Breast epithelium (tissue), 4 donors: Measurements from ENCODE around the gene ISY1. TPM values are rescaled to one million over a fixed set of nuclear protein-coding genes. Genes with fewer than 3 reads are reported as not detected.
A peak's percentile ranks its signal among the peaks of the same experiment; 100 is the strongest.

Source experiments
- DNase-seq, 2 donors: peaks; one replicate each; pipeline ENCODE4 v3.0.0-alpha.2; 2019; ENCODE audit warnings: low spot score in 2 of 2
- H3K27ac ChIP-seq, 2 donors: fragments of 200-600 bp; sonication (generic) in 1 of 2; one replicate each; pipeline ENCODE4 v1.5.1; 2016 to 2019; ENCODE audit warnings: mild to moderate bottlenecking in 1 of 2
- H3K27me3 ChIP-seq, 2 donors: fragments of 200-600 bp; sonication (generic) in 1 of 2; one replicate each; pipeline versions ENCODE4 v1.5.1 to v1.6.0; 2017 to 2019; ENCODE audit warnings: control low read depth in 1 of 2, mild to moderate bottlenecking in 1 of 2
- H3K36me3 ChIP-seq: fragments of 200-600 bp; one replicate; pipeline ENCODE4 v1.5.1; 2019
- H3K4me1 ChIP-seq, 2 donors: fragments of 200-600 bp; sonication (generic); one replicate each; pipeline ENCODE4 v1.5.1; 2016 to 2019; ENCODE audit warnings: control low read depth in 1 of 2
- H3K4me3 ChIP-seq, 3 donors: fragments of 200-600 bp; sonication (generic); 1 replicate in 2 of 3; 2 replicates in 1 of 3; pipeline ENCODE4 v1.5.1; 2016 to 2019; ENCODE audit warnings: mild to moderate bottlenecking in 3 of 3, moderate library complexity in 2 of 3
- H3K9me3 ChIP-seq, 2 donors: fragments of 200-600 bp; sonication (generic) in 1 of 2; one replicate each; pipeline ENCODE4 v1.5.1; 2016 to 2019; ENCODE audit warnings: control low read depth in 1 of 2
- POLR2A ChIP-seq: fragments of 450-650 bp; IDR thresholded peaks from one replicate; pipeline ENCODE4 v1.6.1; 2016; ENCODE audit warnings: antibody characterized with exemption, mild to moderate bottlenecking, moderate library complexity
- POLR2AphosphoS5 ChIP-seq, 3 donors: sonication (generic); formaldehyde crosslinking; IDR thresholded peaks; one replicate each; pipeline ENCODE4 v1.6.1; 2017; ENCODE audit warnings: antibody characterized with exemption in 3 of 3
- intact Hi-C: fragments of 100-400 bp; cut with DNase I; formaldehyde crosslinking; loops from one replicate; pipeline ENCODE4 v1.15.1; 2023; ENCODE audit warnings: low total_unique reads
- total RNA-seq, 3 donors: library from RNA; depleted of rRNA; stranded (reverse); fragments of >200 nt; gene quantifications; one replicate each; pipeline ENCODE4 v1.1.0, GENCODE V29; 2016
- TF ChIP-seq, protein P1 (sequence below), 3 donors: fragments of 450-650 bp; IDR thresholded peaks; one replicate each; pipeline ENCODE4 v1.5.1; 2016 to 2017; ENCODE audit warnings: antibody characterized with exemption in 3 of 3, mild to moderate bottlenecking in 3 of 3, moderate library complexity in 3 of 3

The ISY1 gene
- total RNA-seq, 3 donors from 2014 or later: 21.4 to 27.9 (median 21.7) TPM

DNA sequence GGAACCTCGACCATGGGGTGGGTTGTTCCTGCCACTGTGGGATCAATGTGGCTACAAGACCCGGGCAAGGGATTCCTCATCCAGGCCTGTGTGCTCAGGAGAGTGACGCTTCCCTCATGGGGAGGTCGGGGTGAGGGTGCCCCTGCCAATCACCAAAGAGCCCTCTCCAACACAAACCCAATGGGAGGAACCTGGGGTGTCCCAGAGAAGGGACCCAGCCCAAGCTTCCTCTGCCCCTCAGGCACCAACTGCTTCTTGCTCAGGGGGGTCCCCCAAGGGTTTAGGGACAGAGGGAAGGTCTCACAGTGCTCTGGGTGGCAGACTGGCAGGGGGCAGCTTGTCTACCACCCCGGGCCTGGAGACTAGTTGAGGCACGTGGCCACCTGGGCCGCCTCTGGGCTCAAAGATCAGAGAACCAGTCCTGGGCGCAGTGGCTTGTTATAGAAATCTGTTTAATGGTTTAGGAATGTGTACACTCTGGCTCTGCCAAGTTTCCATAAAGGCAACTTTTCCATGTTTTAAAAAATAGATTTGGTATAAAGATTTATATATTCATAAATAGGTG lies 73.6 kb downstream of the ISY1 start:
- intact Hi-C loops: no loop called here
- Histone ChIP-seq H3K4me1 (peaks cover 0 to 4% of the 10 kb centered on the region in 2 donors), H3K36me3 (no peaks in the 10 kb centered on the region), H3K4me3 (no peak overlapping the region), H3K27me3 (no peaks in the 10 kb centered on the region), H3K9me3 (no peaks in the 10 kb centered on the region), H3K27ac (peak overlapping the region; percentile 95 to 96)
- TF ChIP-seq POLR2AphosphoS5 (IDR thresholded peaks at IDR 0.05): peak in 1 of 3 donors; percentile 19
- TF ChIP-seq, protein P1, sequence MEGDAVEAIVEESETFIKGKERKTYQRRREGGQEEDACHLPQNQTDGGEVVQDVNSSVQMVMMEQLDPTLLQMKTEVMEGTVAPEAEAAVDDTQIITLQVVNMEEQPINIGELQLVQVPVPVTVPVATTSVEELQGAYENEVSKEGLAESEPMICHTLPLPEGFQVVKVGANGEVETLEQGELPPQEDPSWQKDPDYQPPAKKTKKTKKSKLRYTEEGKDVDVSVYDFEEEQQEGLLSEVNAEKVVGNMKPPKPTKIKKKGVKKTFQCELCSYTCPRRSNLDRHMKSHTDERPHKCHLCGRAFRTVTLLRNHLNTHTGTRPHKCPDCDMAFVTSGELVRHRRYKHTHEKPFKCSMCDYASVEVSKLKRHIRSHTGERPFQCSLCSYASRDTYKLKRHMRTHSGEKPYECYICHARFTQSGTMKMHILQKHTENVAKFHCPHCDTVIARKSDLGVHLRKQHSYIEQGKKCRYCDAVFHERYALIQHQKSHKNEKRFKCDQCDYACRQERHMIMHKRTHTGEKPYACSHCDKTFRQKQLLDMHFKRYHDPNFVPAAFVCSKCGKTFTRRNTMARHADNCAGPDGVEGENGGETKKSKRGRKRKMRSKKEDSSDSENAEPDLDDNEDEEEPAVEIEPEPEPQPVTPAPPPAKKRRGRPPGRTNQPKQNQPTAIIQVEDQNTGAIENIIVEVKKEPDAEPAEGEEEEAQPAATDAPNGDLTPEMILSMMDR (IDR thresholded peaks at IDR 0.05): no peak
- TF ChIP-seq POLR2A: no peak
- peak; percentile 58 to 65 for DNase-seq

DNA sequence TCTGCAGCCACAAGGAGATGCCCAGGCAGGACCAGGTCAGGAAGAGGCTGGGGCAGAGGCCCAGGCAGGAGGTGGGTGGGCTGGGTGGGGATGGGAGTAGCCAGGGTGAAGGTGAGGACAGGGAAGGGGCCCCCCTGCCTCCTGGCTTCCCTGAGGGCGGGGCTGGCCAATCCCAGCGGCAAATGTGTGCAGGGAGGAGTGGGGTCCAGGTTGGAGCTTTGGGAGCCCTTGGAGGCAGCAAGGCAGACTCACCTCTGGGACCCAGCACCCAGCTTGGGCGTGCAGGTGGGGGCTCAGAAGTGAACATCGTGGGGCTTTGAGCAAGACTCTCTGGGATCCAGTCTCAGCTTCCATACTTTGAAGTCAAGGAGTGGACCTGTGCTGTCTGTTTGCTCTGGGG lies 75.0 kb downstream of the ISY1 start:
- intact Hi-C loops: no loop called here
- H3K36me3 ChIP-seq: no peaks in the 10 kb centered on the region
- H3K9me3 ChIP-seq: no peaks in the 10 kb centered on the region
- no peak for TF ChIP-seq POLR2A
- TF ChIP-seq POLR2AphosphoS5 (IDR thresholded peaks at IDR 0.05): no peak
- H3K27ac ChIP-seq: peak overlapping the region; percentile 95 to 96
- H3K4me3 ChIP-seq: no peak overlapping the region
- H3K27me3 ChIP-seq: no peaks in the 10 kb centered on the region
- peaks cover 0 to 4% of the 10 kb centered on the region in 2 donors for H3K4me1 ChIP-seq
- no peak for DNase-seq

DNA sequence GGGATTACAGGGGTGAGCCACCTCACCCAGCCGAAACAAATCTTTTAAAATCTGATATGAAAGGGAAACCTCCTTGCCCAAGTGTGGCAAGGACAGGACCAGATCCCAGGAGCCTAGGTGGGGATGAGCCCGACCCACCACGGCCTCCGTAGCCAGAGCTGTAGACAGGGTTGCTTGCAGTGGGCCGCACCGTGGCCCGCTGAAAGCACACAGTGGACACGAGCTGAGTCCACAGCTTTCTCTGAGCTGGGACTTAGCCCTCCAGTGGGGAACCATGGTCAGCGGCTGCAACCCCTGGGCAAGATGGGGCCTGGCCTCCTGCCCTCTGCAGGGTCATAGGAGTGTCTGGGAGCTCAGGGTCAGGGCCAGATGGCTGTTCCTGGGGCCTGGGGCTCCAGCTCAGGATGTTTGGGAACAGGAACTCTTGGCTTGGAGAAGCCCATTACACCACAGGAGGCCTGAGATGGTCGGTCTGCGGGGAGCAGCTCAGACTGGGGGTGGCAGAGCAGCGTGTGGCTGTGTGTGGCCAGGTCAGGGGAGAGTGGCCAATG lies 75.6 kb downstream of the ISY1 start:
- H3K36me3 ChIP-seq: no peaks in the 10 kb centered on the region
- H3K9me3 ChIP-seq: no peaks in the 10 kb centered on the region
- no peak for DNase-seq
- H3K4me1 ChIP-seq: peaks cover 0 to 4% of the 10 kb centered on the region in 2 donors
- no peaks in the 10 kb centered on the region for H3K27me3 ChIP-seq
- no peak for TF ChIP-seq POLR2A
- TF ChIP-seq POLR2AphosphoS5 (IDR thresholded peaks at IDR 0.05): no peak
- TF ChIP-seq, protein P1 (IDR thresholded peaks at IDR 0.05): no peak
- intact Hi-C loops: no loop called here
- H3K4me3 ChIP-seq: no peak overlapping the region
- H3K27ac ChIP-seq: no peak overlapping the region

DNA sequence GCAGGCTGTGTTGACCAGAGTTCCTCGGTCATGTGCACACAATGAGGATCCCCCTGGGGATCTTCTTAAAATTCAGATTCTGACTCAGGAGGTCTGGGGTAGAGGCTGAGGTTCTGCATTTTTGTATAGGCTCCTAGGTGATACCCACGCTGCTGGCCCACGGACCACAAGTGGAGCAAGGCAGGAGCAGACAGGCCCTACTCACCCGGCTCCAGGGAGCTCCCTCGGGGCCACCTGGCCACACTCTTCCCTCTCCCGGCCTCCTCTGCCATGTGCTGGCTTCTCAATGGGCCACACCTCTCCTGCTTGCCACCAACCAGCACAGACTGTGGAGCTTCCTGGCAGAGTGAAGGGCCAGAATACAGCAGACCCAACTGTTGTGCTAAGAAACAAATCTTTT lies 76.4 kb downstream of the ISY1 start:
- no peak for DNase-seq
- no peaks in the 10 kb centered on the region for H3K36me3 ChIP-seq
- no peaks in the 10 kb centered on the region for H3K9me3 ChIP-seq
- no peak overlapping the region for H3K27ac ChIP-seq
- intact Hi-C loops: no loop called here
- no peak for TF ChIP-seq POLR2AphosphoS5 (IDR thresholded peaks at IDR 0.05)
- no peak for TF ChIP-seq POLR2A
- TF ChIP-seq, protein P1 (IDR thresholded peaks at IDR 0.05): no peak
- no peak overlapping the region for H3K4me3 ChIP-seq
- H3K27me3 ChIP-seq: no peaks in the 10 kb centered on the region
- H3K4me1 ChIP-seq: peaks cover 0 to 4% of the 10 kb centered on the region in 2 donors

DNA sequence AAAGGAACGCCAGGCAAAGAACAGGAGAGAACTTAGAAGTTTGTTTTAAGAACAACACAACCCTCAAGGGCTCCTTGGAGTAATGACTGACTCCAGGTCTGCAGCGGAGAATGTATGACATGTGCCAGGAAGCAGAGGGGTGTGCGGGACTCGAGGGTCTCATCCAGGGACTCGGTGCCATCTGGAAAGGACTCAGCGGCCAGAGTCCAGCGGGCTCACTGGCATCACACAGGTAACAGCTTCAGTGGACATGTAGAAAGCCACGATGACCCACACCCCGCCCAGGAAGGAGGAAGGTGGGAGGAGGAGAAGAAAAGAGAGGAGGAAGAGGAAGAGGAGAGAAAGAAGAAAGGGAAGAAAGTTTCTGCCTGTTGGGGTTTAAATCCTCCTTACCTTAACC lies 78.8 kb downstream of the ISY1 start:
- Histone ChIP-seq H3K36me3 (no peaks in the 10 kb centered on the region), H3K4me3 (no peak overlapping the region), H3K9me3 (no peaks in the 10 kb centered on the region), H3K4me1 (peaks cover 0 to under 1% of the 10 kb centered on the region in 2 donors), H3K27ac (no peak overlapping the region), H3K27me3 (no peaks in the 10 kb centered on the region)
- no peak for DNase-seq
- TF ChIP-seq, protein P1 (IDR thresholded peaks at IDR 0.05): no peak
- no peak for TF ChIP-seq POLR2A
- TF ChIP-seq POLR2AphosphoS5 (IDR thresholded peaks at IDR 0.05): no peak
- intact Hi-C loops: no loop called here
